Activated naive CD8-positive, alpha-beta T cell treated with anti-CD3 and anti-CD28 coated beads, Interleukin-2, amount 50 U/mL, for 24 hours (primary cell): Measurements from ENCODE around the gene TTLL9.

ENCODE experiments used
- ATAC-seq: fragments of 150-1000 bp; cut with Tn5 transposase; one replicate; pipeline ENCODE4 v1.10.0; 2021
- DNase-seq: peaks from one replicate; pipeline ENCODE4 v3.0.0; 2021
- H3K27ac Mint-ChIP-seq: one replicate; pipeline ENCODE4 v1.8.0; 2021; ENCODE audit warnings: mild to moderate bottlenecking, mixed read lengths
- H3K27me3 Mint-ChIP-seq: one replicate; pipeline ENCODE4 v1.8.0; 2021; ENCODE audit warnings: mixed read lengths
- H3K36me3 Mint-ChIP-seq: one replicate; pipeline ENCODE4 v1.8.0; 2021; ENCODE audit warnings: low read depth, mixed read lengths
- H3K4me1 Mint-ChIP-seq: one replicate; pipeline ENCODE4 v1.8.0; 2021; ENCODE audit warnings: mixed read lengths
- H3K4me3 Mint-ChIP-seq: one replicate; pipeline ENCODE4 v1.8.0; 2021; ENCODE audit warnings: mild to moderate bottlenecking, moderate library complexity, mixed read lengths
- H3K9me3 Mint-ChIP-seq: one replicate; pipeline ENCODE4 v1.8.0; 2021; ENCODE audit warnings: mixed read lengths

The TTLL9 gene

GRCh38 chr20:31875671-31876070 is 5.2 kb downstream of the TTLL9 start:
- no peak overlapping the region for H3K4me3 Mint-ChIP-seq
- peaks cover 17% of the 10 kb centered on the region for H3K27me3 Mint-ChIP-seq
- no peak overlapping the region for H3K27ac Mint-ChIP-seq
- H3K4me1 Mint-ChIP-seq, result peaks cover 10% of the 10 kb centered on the region
- DNase-seq, result no peak
- H3K36me3 Mint-ChIP-seq, result no peaks in the 10 kb centered on the region
- H3K9me3 Mint-ChIP-seq, result no peaks in the 10 kb centered on the region
- ATAC-seq, result no peak

DNA sequence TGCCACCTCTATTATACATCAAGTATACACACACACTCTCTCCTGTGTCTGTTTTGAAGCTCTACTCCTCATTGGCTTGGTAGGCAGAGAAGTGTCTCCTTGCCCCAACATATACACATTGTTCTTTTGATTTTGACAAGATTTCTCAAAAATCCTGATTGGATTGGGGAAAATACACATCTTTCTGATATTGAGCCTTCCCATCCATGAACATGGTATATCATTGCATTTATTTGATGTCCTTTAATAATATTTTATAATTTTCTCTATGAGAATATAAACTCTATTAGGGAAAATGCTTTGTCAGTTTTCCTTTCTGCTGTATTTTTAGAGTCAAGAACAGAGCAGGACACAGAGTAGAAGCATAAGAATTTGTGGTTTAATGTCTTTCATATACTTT is 7.2 kb downstream of the TTLL9 start:
- DNase-seq (no peak), ATAC-seq (no peak)
- no peaks in the 10 kb centered on the region for H3K36me3 Mint-ChIP-seq
- no peaks in the 10 kb centered on the region for H3K9me3 Mint-ChIP-seq
- H3K27ac Mint-ChIP-seq, result no peak overlapping the region
- H3K27me3 Mint-ChIP-seq, result no peaks in the 10 kb centered on the region
- no peak overlapping the region for H3K4me3 Mint-ChIP-seq
- H3K4me1 Mint-ChIP-seq, result peaks cover 11% of the 10 kb centered on the region

DNA sequence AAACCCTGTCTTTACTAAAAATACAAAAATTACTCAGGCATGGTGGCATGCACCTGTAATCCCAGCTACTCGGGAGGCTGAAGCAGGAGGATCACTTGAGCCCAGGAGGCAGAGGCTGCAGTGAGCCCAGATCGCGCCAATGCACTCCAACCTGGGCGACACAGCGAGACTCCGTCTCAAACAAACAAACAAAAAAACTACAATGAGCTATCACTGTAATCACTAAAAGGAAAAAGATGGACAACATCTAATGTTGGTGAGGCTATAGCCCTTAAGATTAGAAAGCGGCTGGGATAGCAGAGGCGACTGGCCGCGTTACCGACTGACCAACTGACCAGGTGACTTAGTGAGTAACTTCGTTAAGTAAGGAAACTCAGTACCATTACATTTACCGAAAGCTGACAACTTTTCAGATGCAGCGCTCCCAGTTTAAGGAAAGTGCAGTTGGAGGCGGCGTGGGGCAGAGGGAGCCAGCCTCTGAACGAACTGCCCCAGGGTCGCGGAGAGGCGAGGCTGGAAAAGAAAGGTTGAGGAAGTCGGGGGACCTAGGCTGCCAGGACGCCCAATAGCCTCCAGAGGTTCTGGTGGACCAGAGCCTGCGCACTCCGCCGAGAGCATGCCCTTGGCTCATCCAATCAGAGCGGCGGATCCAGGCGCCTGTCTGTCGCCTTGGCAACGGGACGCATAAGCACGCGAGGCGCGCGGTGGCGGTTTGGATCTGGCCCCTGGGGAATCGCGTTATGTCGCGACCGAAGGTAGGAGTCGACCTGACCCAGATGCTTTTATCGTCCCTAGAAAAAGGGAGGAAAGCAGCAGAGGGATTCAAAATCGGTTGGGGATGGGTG is 8.9 kb downstream of the TTLL9 start:
- no peaks in the 10 kb centered on the region for H3K36me3 Mint-ChIP-seq
- H3K4me3 Mint-ChIP-seq, result peak overlapping the region; percentile 88
- ATAC-seq (peak; percentile 99), DNase-seq (peak; percentile 85)
- no peaks in the 10 kb centered on the region for H3K9me3 Mint-ChIP-seq
- H3K27ac Mint-ChIP-seq, result peak overlapping the region; percentile 77
- H3K27me3 Mint-ChIP-seq, result no peaks in the 10 kb centered on the region
- peaks cover 11% of the 10 kb centered on the region for H3K4me1 Mint-ChIP-seq

GRCh38 chr20:31881945-31882344 is 11.5 kb downstream of the TTLL9 start:
- H3K27me3 Mint-ChIP-seq, result no peaks in the 10 kb centered on the region
- DNase-seq (no peak), ATAC-seq (no peak)
- no peak overlapping the region for H3K4me3 Mint-ChIP-seq
- no peaks in the 10 kb centered on the region for H3K9me3 Mint-ChIP-seq
- H3K4me1 Mint-ChIP-seq, result peaks cover 11% of the 10 kb centered on the region
- no peak overlapping the region for H3K27ac Mint-ChIP-seq
- no peaks in the 10 kb centered on the region for H3K36me3 Mint-ChIP-seq

DNA sequence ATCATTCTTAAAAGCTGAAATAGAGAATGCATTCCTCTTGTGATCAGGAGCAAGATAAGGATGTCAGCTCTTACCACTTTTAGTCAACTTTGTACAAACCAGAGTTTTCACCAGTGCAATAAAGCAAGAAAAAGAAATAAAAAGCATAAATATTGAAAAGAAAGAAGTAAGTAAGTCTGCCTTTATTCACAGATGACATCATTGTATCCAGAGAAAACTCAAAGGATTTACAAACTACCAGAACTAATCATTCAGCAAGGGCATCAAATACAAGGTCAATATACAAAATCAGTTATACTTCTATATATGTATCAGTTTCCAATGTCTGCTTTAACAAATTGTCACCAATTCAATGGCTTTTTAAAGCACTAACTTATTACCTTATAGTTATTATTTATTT is 13.4 kb downstream of the TTLL9 start:
- H3K9me3 Mint-ChIP-seq, result no peaks in the 10 kb centered on the region
- no peak overlapping the region for H3K4me3 Mint-ChIP-seq
- ATAC-seq, result no peak
- no peak overlapping the region for H3K27ac Mint-ChIP-seq
- H3K4me1 Mint-ChIP-seq, result peaks cover 11% of the 10 kb centered on the region
- no peak for DNase-seq
- H3K27me3 Mint-ChIP-seq, result no peaks in the 10 kb centered on the region
- no peaks in the 10 kb centered on the region for H3K36me3 Mint-ChIP-seq

- ATAC-seq, result no peak
- no peaks in the 10 kb centered on the region for H3K9me3 Mint-ChIP-seq
- peaks cover 3% of the 10 kb centered on the region for H3K4me1 Mint-ChIP-seq
- H3K27me3 Mint-ChIP-seq, result no peaks in the 10 kb centered on the region
- DNase-seq, result no peak
- H3K27ac Mint-ChIP-seq, result no peak overlapping the region
- H3K36me3 Mint-ChIP-seq, result no peaks in the 10 kb centered on the region
- no peak overlapping the region for H3K4me3 Mint-ChIP-seq
Measured at GRCh38 chr20:31890646-31891045, 20.2 kb downstream of the TTLL9 start.

DNA sequence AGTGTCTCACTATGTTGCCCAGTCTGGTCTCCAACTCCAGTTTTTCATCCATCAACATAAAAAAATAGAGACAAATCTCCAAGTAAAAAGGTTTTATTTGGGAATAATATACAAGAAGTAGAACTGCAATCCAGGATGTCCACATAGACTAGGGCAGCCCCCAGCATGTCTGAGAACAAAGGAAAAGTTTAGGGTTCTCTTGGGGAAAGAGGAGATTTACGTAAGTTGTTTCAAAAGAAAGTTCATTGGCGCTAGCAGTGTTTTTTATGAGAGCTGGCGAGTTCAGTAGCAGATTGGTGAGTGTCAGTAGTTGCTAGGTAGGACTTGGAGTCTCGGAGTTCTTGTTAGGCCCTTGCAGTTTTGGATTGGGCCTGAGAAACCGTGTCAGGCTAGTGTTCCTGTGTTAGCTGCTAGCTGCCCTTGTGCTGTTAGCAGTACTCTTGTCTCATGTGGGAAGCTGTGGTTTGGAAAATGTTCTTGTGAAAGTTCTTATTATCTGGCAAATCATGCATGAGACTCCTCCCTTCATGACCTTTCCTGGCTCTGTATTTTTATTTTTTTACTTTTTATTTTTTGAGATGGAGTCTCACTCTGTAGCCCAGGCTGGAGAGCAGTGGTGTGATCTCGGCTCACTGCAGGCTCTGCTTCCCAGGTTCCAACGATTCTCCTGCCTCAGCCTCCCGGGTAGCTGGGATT is 24.7 kb downstream of the TTLL9 start:
- Mint-ChIP-seq H3K27me3 (peaks cover 3% of the 10 kb centered on the region), H3K36me3 (no peaks in the 10 kb centered on the region), H3K4me1 (peaks cover 3% of the 10 kb centered on the region), H3K4me3 (no peak overlapping the region), H3K27ac (no peak overlapping the region), H3K9me3 (no peaks in the 10 kb centered on the region)
- DNase-seq, result no peak
- ATAC-seq, result peak; percentile 71

- H3K4me3 Mint-ChIP-seq, result no peak overlapping the region
- no peaks in the 10 kb centered on the region for H3K9me3 Mint-ChIP-seq
- DNase-seq (no peak), ATAC-seq (no peak)
- no peak overlapping the region for H3K27ac Mint-ChIP-seq
- H3K36me3 Mint-ChIP-seq, result no peaks in the 10 kb centered on the region
- peaks cover 3% of the 10 kb centered on the region for H3K4me1 Mint-ChIP-seq
- peaks cover 3% of the 10 kb centered on the region for H3K27me3 Mint-ChIP-seq
Measured at GRCh38 chr20:31896049-31896448, 25.6 kb downstream of the TTLL9 start.

DNA sequence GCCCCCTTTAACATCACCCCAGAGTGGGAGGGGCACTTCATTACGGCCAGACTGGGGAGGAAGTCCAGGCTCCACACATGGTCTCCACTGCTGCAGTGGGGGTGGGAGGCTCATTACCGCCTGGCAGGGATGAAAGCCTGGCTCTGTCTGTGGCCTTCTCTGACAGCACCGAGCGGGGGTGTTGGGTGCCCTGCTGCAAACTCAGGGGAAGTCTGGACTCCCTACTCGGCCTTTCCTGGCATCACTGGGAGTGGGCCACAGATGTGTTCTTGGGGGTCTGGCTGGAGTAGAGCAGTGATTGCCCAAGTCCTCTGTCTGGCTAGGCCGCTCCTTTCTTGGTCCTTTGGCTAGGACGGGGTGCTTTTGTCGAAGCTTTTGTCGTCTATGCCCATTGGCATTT is 27.1 kb downstream of the TTLL9 start:
- Mint-ChIP-seq H3K27me3 (peaks cover 3% of the 10 kb centered on the region), H3K4me1 (peaks cover 3% of the 10 kb centered on the region), H3K27ac (no peak overlapping the region), H3K4me3 (no peak overlapping the region), H3K9me3 (no peaks in the 10 kb centered on the region), H3K36me3 (no peaks in the 10 kb centered on the region)
- DNase-seq, result no peak
- ATAC-seq, result no peak

DNA sequence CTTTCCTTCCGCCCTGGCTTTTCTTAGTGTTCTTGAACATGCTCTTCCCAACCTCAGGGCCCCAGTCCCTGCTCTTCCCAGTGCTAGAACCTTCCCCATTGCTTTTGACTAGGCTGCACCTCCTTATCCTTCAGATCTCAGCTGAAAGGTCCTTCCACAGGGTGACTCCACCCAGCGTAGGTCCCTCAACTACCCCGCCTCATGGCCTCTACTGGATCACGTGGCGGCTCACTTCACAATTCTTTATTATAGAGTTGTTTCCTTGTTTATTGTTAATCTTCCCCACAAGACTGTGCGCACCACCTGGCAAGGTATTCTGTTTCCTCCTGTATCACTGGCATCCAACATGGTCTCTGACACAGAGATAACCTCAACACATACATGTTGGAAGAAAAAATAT is 31.2 kb downstream of the TTLL9 start:
- H3K27me3 Mint-ChIP-seq, result peaks cover 3% of the 10 kb centered on the region
- no peak overlapping the region for H3K27ac Mint-ChIP-seq
- H3K9me3 Mint-ChIP-seq, result no peaks in the 10 kb centered on the region
- no peaks in the 10 kb centered on the region for H3K36me3 Mint-ChIP-seq
- no peak for DNase-seq
- no peaks in the 10 kb centered on the region for H3K4me1 Mint-ChIP-seq
- ATAC-seq, result no peak
- no peak overlapping the region for H3K4me3 Mint-ChIP-seq

DNA sequence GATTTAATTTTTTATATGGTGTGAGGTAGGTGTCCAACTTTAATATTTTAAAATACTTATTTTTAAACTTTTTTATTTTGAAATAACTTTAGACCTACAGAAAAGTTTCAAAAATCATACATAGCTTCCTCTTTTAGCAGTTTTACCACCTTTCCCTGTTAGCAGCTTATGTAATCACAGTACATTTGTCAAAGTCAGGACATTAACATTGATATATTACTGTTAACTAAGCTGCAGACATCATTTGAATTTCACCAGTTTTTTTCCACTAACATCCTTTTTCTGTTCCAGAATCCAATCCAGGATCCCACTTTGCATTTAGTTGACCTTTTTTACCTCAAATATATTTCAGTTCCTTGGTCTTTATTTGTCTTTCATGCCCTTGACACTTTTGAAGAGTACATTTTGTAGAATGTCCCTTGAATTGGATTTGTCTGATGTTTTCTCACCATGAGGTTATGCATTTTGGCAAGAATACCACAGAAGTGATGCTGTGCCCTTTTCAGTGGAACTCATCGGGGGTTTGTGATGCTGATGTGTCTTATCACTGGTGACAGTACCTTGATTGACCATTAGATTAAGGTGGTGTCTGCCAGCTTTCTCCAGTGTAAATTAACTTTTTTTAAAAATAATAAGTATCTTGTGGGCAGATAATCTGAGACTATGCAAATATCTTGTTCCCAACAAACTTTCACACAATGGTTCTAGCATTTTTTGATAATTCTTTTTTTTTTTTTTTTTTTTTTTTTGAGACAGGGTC is 33.4 kb downstream of the TTLL9 start:
- no peak overlapping the region for H3K27ac Mint-ChIP-seq
- no peaks in the 10 kb centered on the region for H3K9me3 Mint-ChIP-seq
- H3K4me1 Mint-ChIP-seq, result no peaks in the 10 kb centered on the region
- ATAC-seq (no peak), DNase-seq (no peak)
- no peak overlapping the region for H3K4me3 Mint-ChIP-seq
- no peaks in the 10 kb centered on the region for H3K36me3 Mint-ChIP-seq
- peaks cover 3% of the 10 kb centered on the region for H3K27me3 Mint-ChIP-seq

GRCh38 chr20:31906001-31906400 is 35.6 kb downstream of the TTLL9 start:
- Mint-ChIP-seq H3K27ac (no peak overlapping the region), H3K27me3 (peaks cover 3% of the 10 kb centered on the region)

GRCh38 chr20:31907046-31907445 is 36.6 kb downstream of the TTLL9 start:
- DNase-seq (no peak), ATAC-seq (no peak)
- H3K9me3 Mint-ChIP-seq, result no peaks in the 10 kb centered on the region
- H3K4me1 Mint-ChIP-seq, result no peaks in the 10 kb centered on the region
- peaks cover 3% of the 10 kb centered on the region for H3K27me3 Mint-ChIP-seq
- no peak overlapping the region for H3K27ac Mint-ChIP-seq
- H3K4me3 Mint-ChIP-seq, result no peak overlapping the region
- no peaks in the 10 kb centered on the region for H3K36me3 Mint-ChIP-seq

More at GRCh38 chr20:31906001-31906400, 35.6 kb downstream of the TTLL9 start:
- Mint-ChIP-seq H3K9me3 (no peaks in the 10 kb centered on the region), H3K4me3 (no peak overlapping the region), H3K36me3 (no peaks in the 10 kb centered on the region), H3K4me1 (no peaks in the 10 kb centered on the region)
- ATAC-seq (no peak), DNase-seq (no peak)

- peaks cover 3% of the 10 kb centered on the region for H3K27me3 Mint-ChIP-seq
- H3K4me1 Mint-ChIP-seq, result no peaks in the 10 kb centered on the region
- H3K36me3 Mint-ChIP-seq, result no peaks in the 10 kb centered on the region
- no peak overlapping the region for H3K27ac Mint-ChIP-seq
- H3K9me3 Mint-ChIP-seq, result no peaks in the 10 kb centered on the region
- DNase-seq (no peak), ATAC-seq (peak; percentile 74)
- no peak overlapping the region for H3K4me3 Mint-ChIP-seq
Measured at GRCh38 chr20:31908016-31908415, 37.6 kb downstream of the TTLL9 start.

GRCh38 chr20:31908424-31908823 is 38.0 kb downstream of the TTLL9 start:
- no peak overlapping the region for H3K27ac Mint-ChIP-seq
- peaks cover 3% of the 10 kb centered on the region for H3K27me3 Mint-ChIP-seq
- no peak for DNase-seq
- H3K4me1 Mint-ChIP-seq, result no peaks in the 10 kb centered on the region
- H3K36me3 Mint-ChIP-seq, result no peaks in the 10 kb centered on the region
- H3K9me3 Mint-ChIP-seq, result no peaks in the 10 kb centered on the region
- H3K4me3 Mint-ChIP-seq, result no peak overlapping the region
- ATAC-seq, result no peak
